ENCODE measurements around the gene TSN.

The TSN gene

GRCh38 chr2:121768143-121768755 lies 12.8 kb downstream of the TSN start:
- TF ChIP-seq POLR2AphosphoS5 (IDR thresholded peaks at IDR 0.05; ENCODE audit: low read depth, low read length) (no peak), TAF1 (IDR thresholded peaks at IDR 0.05; ENCODE audit: borderline replicate concordance, insufficient read depth, low read length) (no peak), FOXP2 (optimal IDR thresholded peaks at IDR 0.05; ENCODE audit: borderline replicate concordance, extremely low read depth, extremely low read length, insufficient read depth) (no peak)
- TF ChIP-seq, protein P1, sequence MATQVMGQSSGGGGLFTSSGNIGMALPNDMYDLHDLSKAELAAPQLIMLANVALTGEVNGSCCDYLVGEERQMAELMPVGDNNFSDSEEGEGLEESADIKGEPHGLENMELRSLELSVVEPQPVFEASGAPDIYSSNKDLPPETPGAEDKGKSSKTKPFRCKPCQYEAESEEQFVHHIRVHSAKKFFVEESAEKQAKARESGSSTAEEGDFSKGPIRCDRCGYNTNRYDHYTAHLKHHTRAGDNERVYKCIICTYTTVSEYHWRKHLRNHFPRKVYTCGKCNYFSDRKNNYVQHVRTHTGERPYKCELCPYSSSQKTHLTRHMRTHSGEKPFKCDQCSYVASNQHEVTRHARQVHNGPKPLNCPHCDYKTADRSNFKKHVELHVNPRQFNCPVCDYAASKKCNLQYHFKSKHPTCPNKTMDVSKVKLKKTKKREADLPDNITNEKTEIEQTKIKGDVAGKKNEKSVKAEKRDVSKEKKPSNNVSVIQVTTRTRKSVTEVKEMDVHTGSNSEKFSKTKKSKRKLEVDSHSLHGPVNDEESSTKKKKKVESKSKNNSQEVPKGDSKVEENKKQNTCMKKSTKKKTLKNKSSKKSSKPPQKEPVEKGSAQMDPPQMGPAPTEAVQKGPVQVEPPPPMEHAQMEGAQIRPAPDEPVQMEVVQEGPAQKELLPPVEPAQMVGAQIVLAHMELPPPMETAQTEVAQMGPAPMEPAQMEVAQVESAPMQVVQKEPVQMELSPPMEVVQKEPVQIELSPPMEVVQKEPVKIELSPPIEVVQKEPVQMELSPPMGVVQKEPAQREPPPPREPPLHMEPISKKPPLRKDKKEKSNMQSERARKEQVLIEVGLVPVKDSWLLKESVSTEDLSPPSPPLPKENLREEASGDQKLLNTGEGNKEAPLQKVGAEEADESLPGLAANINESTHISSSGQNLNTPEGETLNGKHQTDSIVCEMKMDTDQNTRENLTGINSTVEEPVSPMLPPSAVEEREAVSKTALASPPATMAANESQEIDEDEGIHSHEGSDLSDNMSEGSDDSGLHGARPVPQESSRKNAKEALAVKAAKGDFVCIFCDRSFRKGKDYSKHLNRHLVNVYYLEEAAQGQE (IDR thresholded peaks at IDR 0.05; ENCODE audit: insufficient read depth in 1 of 2, low read depth in 2 of 2, low read length in 2 of 2), result no peak

- TF ChIP-seq POLR2AphosphoS5 (IDR thresholded peaks at IDR 0.05; ENCODE audit: low read depth, low read length) (peak; percentile 78), FOXP2 (optimal IDR thresholded peaks at IDR 0.05; ENCODE audit: borderline replicate concordance, extremely low read depth, extremely low read length, insufficient read depth) (no peak), SIN3A (IDR thresholded peaks at IDR 0.05; ENCODE audit: borderline replicate concordance, insufficient read depth, low read length) (peak; percentile 66; the same call in 1 of the 2 replicates), TAF1 (IDR thresholded peaks at IDR 0.05; ENCODE audit: borderline replicate concordance, insufficient read depth, low read length) (no peak)
- TF ChIP-seq, protein P1 (IDR thresholded peaks at IDR 0.05; ENCODE audit: insufficient read depth in 1 of 2, low read depth in 2 of 2, low read length in 2 of 2), result 0 out of 4 replicates have a peak, but pooled peaks of 1 of the 2 experiments have one; percentile 26
Observed at GRCh38 chr2:121771976-121772742, 16.7 kb downstream of the TSN start.

GRCh38 chr2:121774235-121774634 lies 18.8 kb downstream of the TSN start:
- TF ChIP-seq, protein P1 (IDR thresholded peaks at IDR 0.05; ENCODE audit: insufficient read depth in 1 of 2, low read depth in 2 of 2, low read length in 2 of 2), result no peak
- no peak for TF ChIP-seq TAF1 (IDR thresholded peaks at IDR 0.05; ENCODE audit: borderline replicate concordance, insufficient read depth, low read length)
- TF ChIP-seq POLR2AphosphoS5 (IDR thresholded peaks at IDR 0.05; ENCODE audit: low read depth, low read length), result no peak
- no peak for TF ChIP-seq SIN3A (IDR thresholded peaks at IDR 0.05; ENCODE audit: borderline replicate concordance, insufficient read depth, low read length)
- no peak for TF ChIP-seq FOXP2 (optimal IDR thresholded peaks at IDR 0.05; ENCODE audit: borderline replicate concordance, extremely low read depth, extremely low read length, insufficient read depth)

DNA sequence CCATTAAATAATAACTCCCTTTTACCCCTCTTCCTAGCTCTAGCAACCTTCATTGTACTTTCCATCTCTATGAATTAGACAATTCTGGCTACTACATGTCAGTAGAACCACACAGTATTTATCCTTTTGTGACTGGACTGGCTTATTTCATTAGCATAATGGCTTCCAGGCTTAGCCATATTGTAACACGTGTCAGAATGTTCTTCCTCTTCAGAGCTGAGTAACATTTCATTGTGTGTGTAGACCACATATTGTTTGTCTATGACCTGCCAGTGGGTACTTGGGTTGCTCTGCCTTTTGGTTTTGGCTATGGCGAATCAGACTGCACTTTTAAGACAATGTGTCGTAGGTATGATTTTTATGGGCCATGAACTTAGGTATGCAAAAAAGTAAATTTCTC lies 20.9 kb downstream of the TSN start:
- TF ChIP-seq SIN3A (IDR thresholded peaks at IDR 0.05; ENCODE audit: borderline replicate concordance, insufficient read depth, low read length) (no peak), POLR2AphosphoS5 (IDR thresholded peaks at IDR 0.05; ENCODE audit: low read depth, low read length) (no peak), FOXP2 (optimal IDR thresholded peaks at IDR 0.05; ENCODE audit: borderline replicate concordance, extremely low read depth, extremely low read length, insufficient read depth) (no peak), TAF1 (IDR thresholded peaks at IDR 0.05; ENCODE audit: borderline replicate concordance, insufficient read depth, low read length) (no peak)
- TF ChIP-seq, protein P1 (IDR thresholded peaks at IDR 0.05; ENCODE audit: insufficient read depth in 1 of 2, low read depth in 2 of 2, low read length in 2 of 2), result no peak

All from PFSK-1 (cell line).